NCI-H1694 (cell line): ENCODE results near the gene STAT6.

ENCODE experiments used
- DNase-seq: peaks from one replicate; lab custom pipeline; 2025; lab: John Stamatoyannopoulos, UW

STAT6 gene

DNA sequence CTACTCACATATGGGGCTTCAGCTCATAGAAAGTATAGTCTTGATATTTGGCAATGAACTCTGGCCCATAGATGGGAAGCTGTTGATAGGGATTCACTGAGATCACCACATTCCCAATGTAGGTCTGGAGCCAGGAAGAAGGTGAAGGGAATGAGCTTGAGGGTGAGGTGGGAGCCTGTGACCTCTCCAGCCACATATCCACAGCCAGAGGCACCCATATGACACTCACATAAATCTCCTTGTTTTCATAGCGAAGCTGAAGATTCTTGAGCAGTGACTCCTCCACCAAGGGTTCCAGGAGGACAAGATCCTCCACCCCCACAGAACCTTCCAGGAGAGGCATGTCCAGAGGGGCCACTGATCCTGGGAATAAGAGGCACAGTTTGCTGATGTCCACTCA lies 63.2 kb downstream of the STAT6 start:
- DNase-seq: no peak

DNA sequence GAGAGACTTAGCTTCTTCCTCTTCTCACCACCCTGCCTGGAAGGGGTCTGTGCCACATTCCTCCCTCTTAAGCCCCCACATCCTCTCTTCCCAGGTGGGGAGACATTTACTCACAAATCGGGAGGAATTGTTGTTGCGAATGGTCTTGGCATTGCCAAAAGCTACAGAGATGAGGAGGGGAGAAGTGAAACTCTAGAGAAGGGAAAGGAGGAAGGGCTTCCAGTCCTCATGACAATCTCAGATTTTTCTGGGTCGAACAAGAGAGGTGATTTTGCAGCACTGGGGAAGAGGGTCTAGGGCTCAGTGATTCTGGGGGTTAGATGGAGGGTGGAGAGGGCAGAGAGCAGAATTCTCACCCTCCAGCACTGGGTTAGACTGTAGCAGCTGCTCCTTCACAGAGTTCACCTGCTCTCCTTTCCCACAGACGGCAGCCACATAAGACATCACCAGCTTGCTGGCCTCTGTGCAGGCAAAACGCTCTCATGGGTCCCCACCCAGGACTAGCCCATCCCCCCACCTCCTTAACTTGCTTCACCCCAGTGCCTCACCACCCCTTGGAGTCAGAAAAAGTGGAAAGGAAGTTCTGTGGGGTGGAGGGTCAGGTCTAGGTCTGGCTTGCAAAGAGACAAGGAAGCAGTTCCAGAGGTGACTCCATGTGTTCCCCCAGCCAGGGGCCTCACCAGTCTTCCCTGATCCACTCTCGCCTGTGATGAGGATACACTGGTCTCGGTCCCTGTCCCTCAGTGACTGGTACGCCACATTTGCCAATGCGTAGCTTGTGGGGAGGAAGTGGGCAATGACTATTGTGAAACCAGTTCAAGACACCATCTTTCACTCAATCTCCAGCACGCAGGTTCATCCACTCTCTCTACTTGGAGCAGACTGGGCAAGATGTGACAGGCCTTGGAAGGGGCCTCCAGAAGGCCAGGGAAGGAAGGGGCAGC lies 63.9 kb downstream of the STAT6 start:
- no peak for DNase-seq

DNA sequence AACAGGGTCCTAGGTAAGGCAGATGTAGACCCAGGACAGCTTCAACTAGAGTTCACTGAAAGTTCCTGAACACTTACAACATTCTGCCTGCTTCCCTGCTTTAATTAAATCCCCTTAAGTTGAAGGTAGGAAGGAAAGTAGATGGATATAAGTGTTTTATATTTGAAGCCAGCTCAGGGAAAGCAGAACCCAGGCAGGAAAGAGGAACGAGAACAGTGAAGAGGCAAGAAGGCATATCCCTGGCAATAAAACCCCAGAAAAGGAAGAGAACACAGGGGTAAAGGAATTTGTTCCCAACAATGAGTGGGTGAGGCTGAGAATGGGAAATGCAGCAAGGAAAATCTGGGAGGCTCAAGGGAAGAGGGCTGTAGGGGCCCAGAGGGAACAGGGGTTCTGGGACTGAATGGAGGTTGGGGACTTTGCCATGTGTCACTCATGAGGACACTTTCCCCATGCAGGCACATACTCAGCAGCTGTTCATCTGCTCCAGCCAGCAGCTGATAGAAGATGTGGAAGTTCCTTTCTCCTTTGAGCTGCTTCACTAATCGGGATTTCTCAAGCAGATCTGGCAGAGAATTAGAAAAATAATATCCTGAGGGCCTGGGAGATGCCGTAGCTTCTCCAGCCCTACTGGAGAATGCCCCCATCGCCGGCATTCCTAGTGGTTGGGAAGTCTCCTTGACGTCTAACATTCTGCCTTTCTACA lies 64.9 kb downstream of the STAT6 start:
- DNase-seq: no peak
